Erythroblast (primary cell): Measurements from ENCODE around the gene SGK1.
A peak's percentile ranks its signal among the peaks of the same experiment; 100 is the strongest.
"Not testable (repeated sequence)": the region's sequence is repeated elsewhere in the genome, so short reads cannot be mapped to it uniquely, and the experiment has no call there.

Source experiments
- DNase-seq, 2 experiments: peaks; one replicate each; lab custom pipeline; 2025; lab: John Stamatoyannopoulos, UW
- GATA1 ChIP-seq: IDR thresholded peaks from 2 replicates; pipeline ENCODE4 v1.6.1; 2011; ENCODE audit warnings: low read depth, mild to moderate bottlenecking, control low read depth, low read length, moderate library complexity
- POLR2A ChIP-seq: IDR thresholded peaks from 2 replicates; pipeline ENCODE4 v1.6.1; 2011; ENCODE audit warnings: mild to moderate bottlenecking, low read length

The SGK1 gene

DNA sequence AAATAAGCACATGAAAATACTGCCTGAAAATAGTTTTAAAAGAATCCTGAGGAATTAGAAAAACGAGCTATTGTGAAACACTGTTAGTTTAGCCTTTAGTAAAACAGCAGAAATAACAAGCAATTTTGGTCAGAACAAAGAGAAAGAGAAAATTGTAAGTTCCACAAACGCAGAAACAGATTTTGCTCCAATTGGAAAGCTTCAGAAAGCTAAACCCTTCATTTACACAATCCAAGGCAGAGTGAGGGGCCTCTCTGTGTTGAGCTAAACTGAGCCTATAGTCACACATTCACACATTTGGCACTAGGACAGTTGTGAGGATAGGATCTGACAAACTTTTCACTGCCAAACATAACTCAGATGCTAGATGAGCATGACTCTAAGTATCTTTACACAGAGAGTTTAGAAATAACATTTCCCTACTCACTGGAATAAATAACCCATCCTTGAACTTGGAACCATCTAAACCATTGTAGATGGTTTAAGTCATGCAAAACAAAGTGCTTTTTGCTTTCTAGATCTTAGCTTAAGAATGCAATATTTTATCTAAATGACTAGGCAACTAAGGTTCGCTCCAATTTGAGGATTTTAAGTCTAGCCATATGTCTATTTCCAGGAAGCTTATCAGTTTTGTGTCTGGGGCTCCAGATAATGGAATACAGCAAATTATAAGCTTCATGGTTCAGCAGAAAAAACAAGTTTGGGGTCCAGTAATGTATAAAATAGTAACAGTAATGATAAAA, 122.6 kb downstream of the SGK1 start:
- peak; percentile 91 to 96 for DNase-seq
- TF ChIP-seq GATA1 (peak; percentile 55), POLR2A (peak; percentile 47)

DNA sequence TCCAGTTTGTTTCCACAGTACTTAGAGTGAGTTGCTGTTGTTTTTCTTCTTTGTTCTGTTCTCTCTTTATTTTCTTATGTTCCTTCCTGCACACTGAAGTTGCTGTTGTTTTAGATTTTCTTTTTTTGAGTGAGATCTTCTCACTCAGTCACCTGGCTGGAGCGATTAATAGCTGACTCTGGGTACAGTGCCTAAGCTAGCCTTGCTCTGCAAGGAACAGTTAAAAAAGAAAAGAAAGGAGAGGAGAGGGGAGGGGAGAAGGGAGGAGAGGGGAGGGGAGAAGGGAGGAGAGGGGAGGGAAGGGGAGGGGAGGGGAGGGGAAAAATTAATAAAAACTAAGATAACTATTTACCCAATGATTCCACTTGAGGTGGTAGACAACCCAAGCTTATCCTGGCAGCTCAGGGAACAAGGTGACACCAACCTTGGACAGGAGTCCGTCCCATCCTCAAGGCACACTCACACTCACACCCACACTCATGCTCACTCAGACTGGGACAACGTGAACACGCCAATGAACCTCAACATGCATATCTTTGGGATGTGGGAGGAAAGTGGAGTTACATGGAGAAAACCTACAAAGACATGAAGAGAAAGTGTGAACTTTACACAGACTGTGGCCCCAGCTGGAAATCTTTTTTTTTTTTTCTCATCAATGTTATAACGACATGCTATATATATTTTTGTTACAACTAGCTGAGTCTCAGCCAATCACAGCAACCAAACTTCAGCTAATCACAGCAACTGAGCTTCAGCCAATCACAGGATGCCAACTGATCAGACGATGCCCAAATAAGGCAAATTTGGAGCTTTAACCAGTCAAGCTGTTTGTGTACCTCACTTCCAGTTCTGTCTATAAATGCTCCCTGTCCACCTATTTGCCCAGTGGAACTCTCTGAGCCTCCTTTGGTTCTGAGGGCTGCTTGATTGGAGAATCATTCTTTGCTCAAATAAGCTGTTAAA, 124.1 kb downstream of the SGK1 start:
- DNase-seq = peak; percentile 29 to 34
- no peak for TF ChIP-seq POLR2A
- TF ChIP-seq GATA1 = no peak

DNA sequence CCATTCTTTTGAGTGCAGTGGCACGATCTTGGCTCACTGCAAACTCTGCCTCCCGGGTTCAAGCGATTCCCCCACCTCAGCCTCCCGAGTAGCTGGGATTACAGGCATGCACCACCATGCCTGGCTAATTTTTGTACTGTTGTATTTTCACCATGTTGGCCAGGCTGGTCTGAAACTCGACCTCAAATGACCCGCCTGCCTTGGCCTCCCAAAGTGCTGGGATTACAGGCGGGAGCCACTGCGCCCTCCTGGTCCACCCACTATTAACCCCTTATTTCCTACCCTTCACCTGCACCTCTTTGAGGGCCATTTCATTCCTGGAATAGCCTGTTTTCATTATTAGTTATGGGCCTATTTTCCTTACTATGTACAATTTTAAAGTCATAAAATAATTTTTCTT, 125.3 kb downstream of the SGK1 start:
- DNase-seq = not testable (repeated sequence)

DNA sequence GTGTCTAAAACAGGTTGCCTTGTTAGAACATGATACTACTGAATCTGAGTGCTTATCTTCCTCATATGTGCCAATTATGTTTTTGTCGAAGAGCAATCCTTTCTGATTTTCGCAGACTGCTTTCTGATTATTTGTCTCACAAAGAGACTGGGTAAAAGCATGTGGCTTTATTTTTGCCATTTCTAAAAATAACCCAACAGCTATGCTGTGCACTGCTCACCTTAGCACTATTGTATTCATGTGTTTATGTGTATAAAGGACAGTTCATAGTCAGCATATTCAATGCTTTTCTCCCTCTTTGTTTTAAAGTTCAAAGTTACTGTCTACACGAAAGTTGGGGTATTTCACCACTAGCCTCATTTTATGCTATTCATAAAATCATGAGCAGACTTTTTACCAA, 127.0 kb downstream of the SGK1 start:
- no peak for DNase-seq
- TF ChIP-seq POLR2A (no peak), GATA1 (no peak)

DNA sequence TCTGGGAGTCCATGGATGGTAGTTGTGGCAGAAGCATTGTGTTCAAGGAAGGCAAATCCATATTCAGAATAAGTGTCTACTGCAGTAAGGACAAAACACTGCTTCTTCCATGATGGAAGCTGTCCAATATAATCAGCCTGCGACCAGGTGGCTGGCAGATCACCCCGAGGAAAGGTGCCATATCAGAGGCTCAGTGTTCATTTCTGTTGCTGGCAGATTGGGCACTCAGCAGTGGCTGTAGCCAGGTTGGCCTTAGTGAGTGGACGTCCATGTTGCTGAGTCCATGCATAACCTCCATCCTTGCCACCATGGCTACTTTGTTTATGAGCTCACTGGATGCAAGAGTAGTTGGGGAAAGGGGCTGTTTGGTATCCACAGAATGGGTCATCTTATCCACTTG, 130.2 kb downstream of the SGK1 start:
- DNase-seq = no peak
- TF ChIP-seq GATA1 = no peak
- no peak for TF ChIP-seq POLR2A

DNA sequence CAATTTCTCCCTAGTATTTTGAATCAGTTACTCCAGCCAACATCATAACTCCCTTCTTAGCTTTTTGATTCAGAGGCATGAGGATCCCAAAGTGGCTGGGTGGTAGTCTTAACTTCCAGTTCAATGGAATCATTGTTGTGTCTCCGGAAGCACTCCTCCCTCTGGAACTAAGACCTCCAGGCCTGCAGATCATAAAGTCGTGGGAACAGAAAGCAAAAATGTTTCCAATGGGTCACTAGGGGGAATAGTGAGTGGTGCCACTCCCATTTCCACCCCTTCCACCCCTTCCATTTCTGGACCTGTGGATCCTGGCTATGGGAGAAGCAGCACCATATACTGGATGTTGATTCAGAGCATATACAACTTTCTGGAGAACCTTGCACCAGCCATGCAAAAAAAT, 130.8 kb downstream of the SGK1 start:
- TF ChIP-seq POLR2A (no peak), GATA1 (no peak)
- DNase-seq = no peak

DNA sequence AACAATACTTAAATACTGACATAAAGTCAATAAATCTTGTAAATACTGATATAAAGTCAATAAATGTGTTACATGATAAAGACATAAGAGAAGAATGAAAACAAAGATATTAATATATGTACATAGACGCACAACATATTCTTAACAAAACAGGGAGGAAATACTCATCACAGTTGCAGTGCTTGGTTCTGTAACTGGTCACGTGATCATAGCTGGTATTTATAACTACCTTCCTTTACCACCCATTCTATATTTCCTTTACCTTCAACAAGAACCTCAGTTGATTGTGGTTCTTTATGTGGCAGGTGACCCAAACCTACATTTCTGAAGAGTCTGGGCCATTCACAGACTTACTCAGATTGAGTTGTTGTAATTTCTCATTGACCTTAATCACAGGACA, 131.6 kb downstream of the SGK1 start:
- TF ChIP-seq POLR2A (no peak), GATA1 (no peak)
- DNase-seq = no peak

DNA sequence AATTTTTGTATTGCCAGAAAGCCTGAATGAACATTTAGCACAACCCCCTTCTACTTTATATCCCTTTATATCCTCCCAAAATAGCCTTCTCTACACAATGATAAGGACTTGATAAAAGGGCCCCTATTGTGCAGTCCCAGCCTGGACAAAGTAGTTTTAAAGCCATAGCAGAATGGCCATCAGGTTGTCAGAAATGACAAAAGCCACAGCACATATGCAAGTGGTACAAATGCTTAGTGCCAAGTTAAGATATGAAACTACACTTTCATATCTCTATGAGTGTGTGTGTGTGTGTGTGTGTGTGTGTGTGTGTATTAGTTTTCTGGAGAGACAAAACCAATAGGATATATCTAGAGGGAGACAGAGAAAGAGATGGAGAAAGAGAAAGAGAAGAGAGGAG, 132.6 kb downstream of the SGK1 start:
- DNase-seq = no peak
- TF ChIP-seq GATA1 = no peak
- TF ChIP-seq POLR2A = no peak

DNA sequence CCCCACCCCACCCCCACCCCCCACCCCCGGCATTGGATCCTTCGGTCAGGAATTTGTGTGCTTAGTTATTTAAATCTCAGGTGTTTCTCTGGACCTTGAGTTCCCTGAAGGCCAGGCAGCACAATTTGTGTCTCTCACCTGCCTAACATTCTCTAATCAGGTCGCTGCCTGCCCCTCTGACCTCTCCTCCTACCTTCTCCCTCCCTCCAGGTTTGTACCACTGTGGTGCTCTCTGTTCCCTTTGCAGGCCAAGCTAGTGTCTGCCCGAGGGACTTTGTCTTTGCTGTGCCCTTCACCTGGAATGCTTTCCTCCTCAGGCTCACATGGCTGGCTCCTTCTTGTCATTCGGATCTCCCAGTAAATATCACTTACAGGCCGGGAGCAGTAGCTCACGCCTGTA, 134.1 kb downstream of the SGK1 start:
- no peak for DNase-seq
- no peak for TF ChIP-seq POLR2A
- no peak for TF ChIP-seq GATA1

DNA sequence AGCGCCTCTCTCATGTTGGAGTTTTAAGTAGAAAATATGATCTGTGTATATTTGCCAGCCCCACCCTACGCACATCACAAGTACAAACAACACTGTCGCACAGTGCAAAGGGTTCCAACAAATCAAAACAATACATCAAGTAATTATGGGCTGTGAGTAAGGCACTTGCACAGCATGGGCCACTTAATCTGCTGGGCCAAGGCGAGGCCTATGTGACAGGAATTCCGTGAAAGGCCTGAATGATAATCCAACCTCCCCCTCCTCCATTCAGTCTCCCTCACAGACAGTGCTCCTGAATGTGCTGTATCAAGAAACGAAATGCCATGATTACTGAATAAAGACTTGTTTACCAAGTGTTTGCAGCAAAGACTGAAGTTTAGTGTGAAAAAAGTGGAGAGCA, 135.4 kb downstream of the SGK1 start:
- no peak for DNase-seq
- TF ChIP-seq GATA1 = no peak
- no peak for TF ChIP-seq POLR2A

DNA sequence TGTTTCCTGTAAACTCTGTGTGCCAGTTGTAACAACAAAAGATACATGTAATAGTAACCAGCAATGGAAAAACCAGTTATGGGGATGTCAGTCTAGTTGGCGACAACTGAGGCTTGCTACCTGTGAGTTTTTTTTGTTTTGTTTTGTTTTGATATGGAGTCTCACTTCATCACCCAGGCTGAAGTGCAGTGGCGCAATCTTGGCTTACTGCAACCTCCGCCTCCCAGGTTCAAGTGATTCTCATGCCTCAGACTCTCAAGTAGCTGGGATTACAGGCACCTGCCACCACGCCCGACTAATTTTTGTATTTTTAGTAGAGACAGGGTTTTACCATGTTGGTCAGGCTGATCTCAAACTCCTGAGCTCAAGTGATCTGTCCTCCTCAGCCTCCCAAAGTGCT, 136.2 kb downstream of the SGK1 start:
- not testable (repeated sequence) for DNase-seq

DNA sequence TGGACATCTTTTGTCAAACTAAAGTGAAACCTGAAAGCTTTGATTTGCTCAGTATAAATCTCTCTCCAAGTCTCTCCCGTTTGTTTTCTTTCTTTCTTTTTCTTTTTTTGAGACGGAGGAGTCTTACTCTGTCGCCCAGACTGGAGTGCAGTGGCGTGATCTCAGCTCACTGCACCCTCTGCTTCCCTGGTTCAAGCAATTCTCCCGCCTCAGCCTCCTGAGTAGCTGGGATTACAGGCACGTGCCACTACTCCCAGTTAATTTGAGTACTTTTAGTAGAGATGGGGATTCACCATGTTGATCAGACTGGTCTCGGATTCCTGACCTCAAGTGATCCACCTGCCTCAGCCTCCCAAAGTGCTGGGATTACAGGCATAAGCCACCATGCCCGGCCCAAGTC, 136.7 kb downstream of the SGK1 start:
- not testable (repeated sequence) for DNase-seq

DNA sequence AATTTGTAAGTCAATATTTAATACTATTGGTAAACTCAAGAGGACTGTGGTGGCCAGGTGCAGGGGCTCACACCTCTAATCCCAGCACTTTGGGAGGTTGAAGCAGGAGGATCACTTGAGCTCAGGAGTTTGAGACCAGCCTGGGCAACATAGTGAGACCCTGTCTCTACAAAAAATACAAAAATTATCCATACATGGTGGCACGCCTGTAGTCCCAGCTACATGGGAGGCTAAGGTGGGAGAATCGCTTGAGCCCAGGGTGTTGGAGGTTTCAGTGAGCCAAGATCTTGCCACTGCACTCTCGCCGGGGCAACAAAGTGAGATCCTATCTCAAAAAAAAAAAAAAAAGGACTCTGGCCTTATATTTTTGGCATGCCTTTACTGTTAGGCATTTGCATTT, 137.4 kb downstream of the SGK1 start:
- not testable (repeated sequence) for DNase-seq

DNA sequence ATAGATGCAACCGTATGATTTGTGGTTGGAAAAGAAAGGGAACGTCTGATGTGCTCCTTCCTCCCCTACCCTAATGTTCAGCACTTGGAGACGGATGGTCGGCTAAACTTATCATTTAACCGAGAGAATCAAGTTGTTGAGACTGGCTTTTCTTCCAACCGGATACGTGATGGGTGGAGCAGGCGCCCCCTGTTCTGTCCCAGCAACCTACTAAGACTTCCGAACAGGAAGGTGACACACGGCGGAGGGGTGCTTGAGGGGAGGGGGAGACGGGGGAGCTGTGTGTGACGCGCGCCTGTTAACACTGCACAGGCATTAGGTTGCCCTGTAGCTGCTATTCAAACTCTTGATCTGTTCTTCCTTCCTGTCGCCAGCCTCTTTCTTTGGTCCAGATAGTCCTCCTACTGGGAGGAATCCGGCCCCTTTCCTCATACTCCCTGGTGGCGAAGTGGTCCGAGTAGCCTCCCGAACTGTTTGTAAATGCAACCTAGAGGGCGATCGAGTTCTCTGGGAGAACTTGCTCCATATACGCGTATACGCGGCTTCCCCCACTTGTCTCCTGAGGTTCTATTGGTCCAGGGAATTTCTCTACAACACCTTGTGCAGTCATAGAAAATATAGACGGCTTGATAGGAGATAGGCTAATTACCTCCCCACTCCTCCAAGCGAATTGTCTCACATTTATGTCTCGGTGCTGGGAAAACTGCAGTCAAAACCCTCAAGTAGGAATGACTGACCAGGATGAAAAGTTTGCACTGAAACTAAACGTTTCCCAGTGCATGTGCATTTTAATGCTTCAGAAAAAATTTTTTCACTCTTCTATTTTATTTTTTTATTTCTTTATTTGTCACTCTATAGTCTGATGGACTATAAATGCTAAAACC, 139.5 kb downstream of the SGK1 start:
- TF ChIP-seq POLR2A (peak; percentile 35), GATA1 (no peak)
- peak; percentile 83 to 86 for DNase-seq
